ENCODE measurements around the gene TOR1B.
"Not testable (repeated sequence)": the region's sequence is repeated elsewhere in the genome, so short reads cannot be mapped to it uniquely, and the experiment has no call there.

The TOR1B gene

DNA sequence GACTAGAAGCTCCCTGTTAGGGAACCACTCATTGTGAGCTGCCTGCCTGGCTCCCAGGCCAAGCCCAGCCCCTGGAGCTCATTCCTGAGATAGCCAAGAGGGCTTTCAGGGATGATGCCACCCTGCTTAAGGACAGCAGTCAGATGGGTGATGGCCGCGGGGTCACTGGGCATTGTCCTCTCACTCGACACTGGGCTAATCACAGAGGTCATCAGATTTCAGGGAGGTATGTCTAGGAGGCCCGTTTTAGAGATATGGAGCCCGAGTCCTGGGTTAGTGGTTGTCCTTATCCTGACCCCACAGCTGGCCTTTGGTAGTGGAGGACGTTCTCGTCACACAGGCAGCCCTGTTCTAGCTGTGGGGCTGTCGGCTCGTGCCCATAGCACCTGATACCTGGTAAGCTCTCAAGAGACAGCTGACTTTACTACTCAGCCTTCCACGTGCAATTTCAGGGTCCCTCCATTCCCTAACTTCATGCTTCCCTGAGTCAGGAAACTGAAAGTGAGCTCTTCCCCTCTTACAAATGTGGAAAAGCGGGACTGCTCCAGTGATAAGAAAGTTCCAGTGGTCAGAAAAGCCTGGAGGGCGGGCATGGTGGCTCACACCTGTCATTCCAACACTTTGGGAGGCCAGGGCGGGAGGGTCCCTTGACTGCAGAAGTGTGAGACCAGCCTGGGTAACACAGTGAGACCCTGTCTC lies 43.0 kb upstream of the TOR1B start:
- ATAC-seq = no peak
- TF ChIP-seq ARNTL (CRISPR knock-in tag; IDR thresholded peaks at IDR 0.05; ENCODE audit: borderline replicate concordance, low read depth) (no peak), GLIS3 (CRISPR knock-in tag; IDR thresholded peaks at IDR 0.05) (no peak), BACH2 (CRISPR knock-in tag; IDR thresholded peaks at IDR 0.05; ENCODE audit: borderline replicate concordance) (no peak), RARB (CRISPR knock-in tag; IDR thresholded peaks at IDR 0.05) (no peak), TOX (CRISPR knock-in tag; IDR thresholded peaks at IDR 0.05; ENCODE audit: borderline replicate concordance) (no peak), TCF4 (CRISPR knock-in tag; IDR thresholded peaks at IDR 0.05; ENCODE audit: borderline replicate concordance) (no peak), SNAI2 (CRISPR knock-in tag; IDR thresholded peaks at IDR 0.05) (no peak)
- TF ChIP-seq, protein P1, sequence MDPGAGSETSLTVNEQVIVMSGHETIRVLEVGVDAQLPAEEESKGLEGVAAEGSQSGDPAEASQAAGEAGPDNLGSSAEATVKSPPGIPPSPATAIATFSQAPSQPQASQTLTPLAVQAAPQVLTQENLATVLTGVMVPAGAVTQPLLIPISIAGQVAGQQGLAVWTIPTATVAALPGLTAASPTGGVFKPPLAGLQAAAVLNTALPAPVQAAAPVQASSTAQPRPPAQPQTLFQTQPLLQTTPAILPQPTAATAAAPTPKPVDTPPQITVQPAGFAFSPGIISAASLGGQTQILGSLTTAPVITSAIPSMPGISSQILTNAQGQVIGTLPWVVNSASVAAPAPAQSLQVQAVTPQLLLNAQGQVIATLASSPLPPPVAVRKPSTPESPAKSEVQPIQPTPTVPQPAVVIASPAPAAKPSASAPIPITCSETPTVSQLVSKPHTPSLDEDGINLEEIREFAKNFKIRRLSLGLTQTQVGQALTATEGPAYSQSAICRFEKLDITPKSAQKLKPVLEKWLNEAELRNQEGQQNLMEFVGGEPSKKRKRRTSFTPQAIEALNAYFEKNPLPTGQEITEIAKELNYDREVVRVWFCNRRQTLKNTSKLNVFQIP (CRISPR knock-in tag; IDR thresholded peaks at IDR 0.05; ENCODE audit: borderline replicate concordance, low read depth) = no peak
- TF ChIP-seq, protein P2, sequence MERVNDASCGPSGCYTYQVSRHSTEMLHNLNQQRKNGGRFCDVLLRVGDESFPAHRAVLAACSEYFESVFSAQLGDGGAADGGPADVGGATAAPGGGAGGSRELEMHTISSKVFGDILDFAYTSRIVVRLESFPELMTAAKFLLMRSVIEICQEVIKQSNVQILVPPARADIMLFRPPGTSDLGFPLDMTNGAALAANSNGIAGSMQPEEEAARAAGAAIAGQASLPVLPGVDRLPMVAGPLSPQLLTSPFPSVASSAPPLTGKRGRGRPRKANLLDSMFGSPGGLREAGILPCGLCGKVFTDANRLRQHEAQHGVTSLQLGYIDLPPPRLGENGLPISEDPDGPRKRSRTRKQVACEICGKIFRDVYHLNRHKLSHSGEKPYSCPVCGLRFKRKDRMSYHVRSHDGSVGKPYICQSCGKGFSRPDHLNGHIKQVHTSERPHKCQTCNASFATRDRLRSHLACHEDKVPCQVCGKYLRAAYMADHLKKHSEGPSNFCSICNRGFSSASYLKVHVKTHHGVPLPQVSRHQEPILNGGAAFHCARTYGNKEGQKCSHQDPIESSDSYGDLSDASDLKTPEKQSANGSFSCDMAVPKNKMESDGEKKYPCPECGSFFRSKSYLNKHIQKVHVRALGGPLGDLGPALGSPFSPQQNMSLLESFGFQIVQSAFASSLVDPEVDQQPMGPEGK (CRISPR knock-in tag; IDR thresholded peaks at IDR 0.05; ENCODE audit: borderline replicate concordance) = no peak
- TF ChIP-seq, protein P3, sequence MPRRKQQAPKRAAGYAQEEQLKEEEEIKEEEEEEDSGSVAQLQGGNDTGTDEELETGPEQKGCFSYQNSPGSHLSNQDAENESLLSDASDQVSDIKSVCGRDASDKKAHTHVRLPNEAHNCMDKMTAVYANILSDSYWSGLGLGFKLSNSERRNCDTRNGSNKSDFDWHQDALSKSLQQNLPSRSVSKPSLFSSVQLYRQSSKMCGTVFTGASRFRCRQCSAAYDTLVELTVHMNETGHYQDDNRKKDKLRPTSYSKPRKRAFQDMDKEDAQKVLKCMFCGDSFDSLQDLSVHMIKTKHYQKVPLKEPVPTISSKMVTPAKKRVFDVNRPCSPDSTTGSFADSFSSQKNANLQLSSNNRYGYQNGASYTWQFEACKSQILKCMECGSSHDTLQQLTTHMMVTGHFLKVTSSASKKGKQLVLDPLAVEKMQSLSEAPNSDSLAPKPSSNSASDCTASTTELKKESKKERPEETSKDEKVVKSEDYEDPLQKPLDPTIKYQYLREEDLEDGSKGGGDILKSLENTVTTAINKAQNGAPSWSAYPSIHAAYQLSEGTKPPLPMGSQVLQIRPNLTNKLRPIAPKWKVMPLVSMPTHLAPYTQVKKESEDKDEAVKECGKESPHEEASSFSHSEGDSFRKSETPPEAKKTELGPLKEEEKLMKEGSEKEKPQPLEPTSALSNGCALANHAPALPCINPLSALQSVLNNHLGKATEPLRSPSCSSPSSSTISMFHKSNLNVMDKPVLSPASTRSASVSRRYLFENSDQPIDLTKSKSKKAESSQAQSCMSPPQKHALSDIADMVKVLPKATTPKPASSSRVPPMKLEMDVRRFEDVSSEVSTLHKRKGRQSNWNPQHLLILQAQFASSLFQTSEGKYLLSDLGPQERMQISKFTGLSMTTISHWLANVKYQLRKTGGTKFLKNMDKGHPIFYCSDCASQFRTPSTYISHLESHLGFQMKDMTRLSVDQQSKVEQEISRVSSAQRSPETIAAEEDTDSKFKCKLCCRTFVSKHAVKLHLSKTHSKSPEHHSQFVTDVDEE (CRISPR knock-in tag; IDR thresholded peaks at IDR 0.05) = no peak

DNA sequence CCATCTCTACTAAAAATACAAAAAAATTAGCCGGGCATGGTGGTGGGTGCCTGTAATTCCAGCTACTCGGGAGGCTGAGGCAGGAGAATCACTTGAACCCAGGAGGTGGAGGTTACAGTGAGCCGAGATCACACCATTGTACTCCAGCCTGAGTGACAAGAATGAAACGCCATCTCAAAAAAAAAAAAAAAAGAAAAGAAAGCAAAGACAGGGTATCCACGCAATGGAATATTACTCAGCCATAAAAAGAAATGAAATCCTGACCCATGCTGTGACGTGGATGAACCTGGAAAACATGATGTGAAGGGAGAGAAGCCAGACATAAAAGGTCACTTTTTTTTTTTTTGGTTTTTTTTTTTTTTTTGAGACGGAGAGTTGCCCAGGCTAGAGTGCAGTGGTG lies 42.2 kb upstream of the TOR1B start:
- not testable (repeated sequence) for ATAC-seq

DNA sequence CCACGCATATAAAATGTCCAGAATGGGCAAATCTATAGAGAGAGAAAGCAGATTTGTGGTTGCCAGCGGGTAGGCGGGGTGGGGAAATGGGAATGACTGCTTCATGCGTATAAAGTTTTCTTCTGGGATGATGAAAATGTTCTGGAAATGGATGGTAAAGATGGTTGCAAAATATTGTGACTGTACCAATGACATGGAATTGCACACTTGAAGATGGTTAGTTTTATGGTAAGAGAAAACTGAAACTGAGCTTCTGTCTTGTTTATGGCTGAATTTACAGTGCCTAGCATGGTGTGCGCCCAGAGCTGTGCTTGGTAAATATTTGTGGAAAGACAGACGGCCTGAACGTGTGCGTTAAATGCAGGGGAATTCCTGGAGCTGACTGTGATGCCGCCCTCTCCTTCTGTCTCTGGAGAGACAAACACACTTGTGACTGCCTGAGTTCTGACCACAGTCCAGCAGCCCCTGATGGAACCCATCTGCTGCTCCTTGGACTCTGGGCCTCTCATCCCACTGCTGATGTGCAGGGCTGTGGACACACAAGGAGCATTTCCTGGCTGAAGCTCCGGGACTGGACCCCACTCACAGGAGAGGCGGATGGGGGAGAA lies 41.6 kb upstream of the TOR1B start:
- ATAC-seq = peak; percentile 49
- TF ChIP-seq, protein P3 (CRISPR knock-in tag; IDR thresholded peaks at IDR 0.05) = no peak

DNA sequence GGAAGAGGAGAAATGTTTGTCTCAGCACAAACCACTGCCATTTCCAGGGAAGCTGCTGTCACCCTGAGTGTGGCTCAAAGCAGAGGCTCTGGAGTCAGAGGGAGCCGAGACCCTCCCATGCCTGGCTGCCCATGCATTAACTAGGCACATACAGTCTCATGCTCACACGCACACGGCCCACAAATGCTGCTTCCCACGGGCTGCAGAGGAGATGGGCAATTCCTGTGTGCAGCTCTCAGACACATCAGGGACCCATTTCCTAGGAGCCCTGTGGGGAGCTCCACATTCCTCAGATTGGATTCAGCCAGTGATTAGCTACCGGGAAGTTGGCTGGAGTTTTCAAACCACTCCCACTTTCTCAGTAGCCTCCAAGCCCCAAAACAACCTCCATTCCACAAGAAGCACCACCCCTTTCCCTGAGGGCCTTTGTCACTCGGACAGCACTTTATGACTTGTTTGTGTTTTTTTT lies 41.0 kb upstream of the TOR1B start:
- TF ChIP-seq ZNF565 (CRISPR knock-in tag; conservative IDR thresholded peaks at IDR 0.05; ENCODE audit: low read depth) (no peak), RARB (CRISPR knock-in tag; IDR thresholded peaks at IDR 0.05) (no peak)
- TF ChIP-seq, protein P2 (CRISPR knock-in tag; IDR thresholded peaks at IDR 0.05; ENCODE audit: borderline replicate concordance) = no peak
- ATAC-seq = peak; percentile 56

DNA sequence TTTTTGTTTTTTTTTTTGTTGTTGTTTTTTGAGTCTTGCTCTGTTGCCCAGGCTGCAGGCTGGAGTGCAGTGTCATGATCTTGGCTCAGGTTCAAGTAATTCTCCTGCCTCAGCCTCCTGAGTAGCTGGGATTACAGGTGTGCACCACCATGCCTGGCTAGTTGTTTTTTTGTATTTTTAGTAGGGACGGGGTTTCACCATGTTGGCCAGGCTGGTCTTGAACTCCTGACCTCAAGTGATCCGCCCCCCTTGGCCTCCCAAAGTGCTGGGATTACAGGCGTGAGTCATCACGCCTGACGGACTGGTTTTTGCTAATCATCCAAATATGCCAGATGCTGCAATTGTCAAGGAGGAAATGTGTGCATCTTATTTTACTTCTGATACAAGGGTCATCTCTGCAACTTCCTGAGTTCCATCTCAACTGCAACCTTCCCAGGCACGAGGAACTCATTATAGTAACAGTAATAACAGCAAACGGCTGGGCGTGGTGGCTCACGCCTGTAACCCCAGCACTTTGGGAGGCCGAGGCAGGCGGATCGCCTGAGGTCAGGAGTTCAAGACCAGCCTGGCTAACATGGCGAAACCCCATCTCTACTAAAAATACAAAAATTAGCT lies 40.5 kb upstream of the TOR1B start:
- peak; percentile 45; the same call in 2 of the 3 replicates for ATAC-seq
